Activated CD4-positive, alpha-beta memory T cell treated with anti-CD3 and anti-CD28 coated beads for 36 hours (primary cell): ENCODE results near the gene HOXA7. TPM values are rescaled to one million over a fixed set of nuclear protein-coding genes. Genes with fewer than 3 reads are reported as not detected.

Experiments used
- CTCF ChIA-PET: fragments of 350-600 bp; sonication (Branson Sonifier 250); formaldehyde crosslinking; loops from one replicate; lab custom pipeline; 2021; ENCODE audit warnings: antibody characterized with exemption, inconsistent platforms; lab: Charles Lee
- POLR2A ChIA-PET: fragments of 350-600 bp; sonication (Branson Sonifier 250); formaldehyde crosslinking; loops from one replicate; lab custom pipeline; 2021; ENCODE audit warnings: antibody characterized with exemption; lab: Charles Lee
- DNase-seq: peaks from one replicate; pipeline ENCODE4 v3.0.0-alpha.2; 2020
- H3K27ac Mint-ChIP-seq: one replicate; pipeline ENCODE4 v1.8.0; 2021; ENCODE audit warnings: mixed read lengths
- H3K27me3 Mint-ChIP-seq: one replicate; pipeline ENCODE4 v1.8.0; 2021; ENCODE audit warnings: mixed read lengths
- H3K36me3 Mint-ChIP-seq: one replicate; pipeline ENCODE4 v1.8.0; 2021; ENCODE audit warnings: mixed read lengths
- H3K4me1 Mint-ChIP-seq: one replicate; pipeline ENCODE4 v1.8.0; 2021; ENCODE audit warnings: low read depth, mixed read lengths
- H3K4me3 Mint-ChIP-seq: one replicate; pipeline ENCODE4 v1.8.0; 2021; ENCODE audit warnings: mild to moderate bottlenecking, mixed read lengths
- H3K9me3 Mint-ChIP-seq: one replicate; pipeline ENCODE4 v1.8.0; 2021; ENCODE audit warnings: mixed read lengths
- intact Hi-C: fragments of 100-400 bp; cut with micrococcal nuclease; formaldehyde crosslinking; loops from one replicate; pipeline ENCODE4 v1.15.1; 2023
- total RNA-seq, 2 experiments: library from RNA; stranded (reverse); gene quantifications; one replicate each; pipeline ENCODE4 v1.2.3, GENCODE V29; 2021

HOXA7 gene
- total RNA-seq, 2 experiments from 2014 or later, result not detected

DNA sequence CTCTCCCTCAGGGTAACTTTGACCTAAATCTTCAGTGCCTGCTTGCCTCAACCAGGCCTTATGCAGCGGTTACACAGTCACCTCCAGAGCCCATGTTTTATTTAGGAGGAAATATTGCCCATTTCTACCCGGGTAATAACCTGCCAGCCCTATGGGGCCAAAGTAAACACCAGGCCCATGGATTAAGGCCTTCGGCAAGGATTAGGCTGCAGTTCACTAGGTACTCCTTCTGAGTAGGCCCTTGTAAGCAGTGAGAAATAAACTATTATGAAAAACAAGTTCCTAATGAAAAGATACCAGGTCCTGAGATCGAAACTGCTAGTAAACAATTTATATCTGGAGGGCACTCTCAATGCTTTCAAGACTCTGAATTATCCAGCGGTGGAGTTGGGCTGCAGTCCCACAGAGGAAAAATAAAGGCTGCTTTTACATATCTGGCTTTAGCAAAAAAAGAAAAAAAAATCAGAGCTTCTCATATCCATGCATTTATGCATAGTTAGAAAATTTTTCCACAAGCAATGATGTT, 21.4 kb upstream of the HOXA7 start:
- ChIA-PET CTCF (interaction anchor here (3.4 kb wide), 1 partner anchor 17 kb away, joined by 19 read pairs; no protein-coding TSS in a partner anchor), POLR2A (no interaction called here)
- Mint-ChIP-seq H3K36me3 (no peaks in the 10 kb centered on the region), H3K27ac (no peak overlapping the region), H3K9me3 (no peaks in the 10 kb centered on the region), H3K4me3 (no peak overlapping the region), H3K4me1 (peaks cover 10% of the 10 kb centered on the region), H3K27me3 (peaks cover 66% of the 10 kb centered on the region)
- peak; percentile 1 for DNase-seq
- intact Hi-C loops, result loop anchor here (5.0 kb wide), 1 partner anchor 1321 kb away; no protein-coding TSS in a partner anchor

DNA sequence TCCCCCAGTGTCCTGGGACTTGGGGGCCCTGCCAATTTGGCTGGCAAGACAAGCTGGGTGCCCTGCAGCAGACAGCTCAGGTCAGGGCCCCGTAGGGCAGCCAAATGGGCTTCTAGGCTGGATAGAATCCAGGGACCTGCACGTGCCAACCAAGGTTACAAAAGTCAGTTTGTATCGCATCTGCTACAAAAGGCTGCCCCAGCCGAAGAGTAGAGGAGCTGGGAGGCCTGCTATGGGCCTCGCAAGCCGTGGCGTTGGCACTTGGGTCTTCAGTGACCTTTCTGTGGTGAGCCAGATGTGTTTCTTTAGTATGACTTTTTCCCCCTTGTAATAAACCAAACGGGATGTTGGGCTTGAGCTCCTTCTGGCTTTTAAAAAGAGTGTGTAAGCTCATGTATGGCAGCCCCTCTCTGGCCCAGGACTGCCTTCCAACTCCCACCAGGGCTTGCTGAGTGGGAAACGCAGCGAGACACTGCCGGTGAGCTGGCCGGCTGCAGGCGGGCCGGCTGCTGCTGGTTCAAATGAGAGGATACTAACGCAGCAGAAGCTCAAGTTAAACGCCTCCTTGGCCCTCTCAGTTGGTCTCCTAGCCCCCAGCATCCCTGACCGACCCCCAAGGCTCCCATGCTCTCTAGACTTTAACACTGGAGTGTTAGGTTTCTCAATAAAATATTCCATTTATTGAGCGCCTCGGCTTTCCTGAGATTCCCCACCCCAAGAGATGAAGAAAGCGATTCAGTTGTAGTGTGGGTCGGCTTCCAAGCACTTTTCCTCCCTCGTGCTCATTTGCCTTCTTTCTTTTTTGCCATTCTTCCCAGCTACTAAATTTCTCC, 20.7 kb upstream of the HOXA7 start:
- CTCF ChIA-PET, result interaction anchor here (1.2 to 3.4 kb wide), 3 partner anchors 16 to 26 kb away, joined by 3 to 19 read pairs (median 5); no protein-coding TSS in a partner anchor
- H3K4me3 Mint-ChIP-seq, result no peak overlapping the region
- intact Hi-C loops, result loop anchor here (5.0 kb wide), 1 partner anchor 1320 kb away; no protein-coding TSS in a partner anchor
- H3K36me3 Mint-ChIP-seq, result no peaks in the 10 kb centered on the region
- H3K9me3 Mint-ChIP-seq, result no peaks in the 10 kb centered on the region
- H3K27me3 Mint-ChIP-seq, result peaks cover 66% of the 10 kb centered on the region
- POLR2A ChIA-PET, result no interaction called here
- DNase-seq, result peak; percentile 5
- H3K4me1 Mint-ChIP-seq, result peaks cover 13% of the 10 kb centered on the region
- H3K27ac Mint-ChIP-seq, result no peak overlapping the region

DNA sequence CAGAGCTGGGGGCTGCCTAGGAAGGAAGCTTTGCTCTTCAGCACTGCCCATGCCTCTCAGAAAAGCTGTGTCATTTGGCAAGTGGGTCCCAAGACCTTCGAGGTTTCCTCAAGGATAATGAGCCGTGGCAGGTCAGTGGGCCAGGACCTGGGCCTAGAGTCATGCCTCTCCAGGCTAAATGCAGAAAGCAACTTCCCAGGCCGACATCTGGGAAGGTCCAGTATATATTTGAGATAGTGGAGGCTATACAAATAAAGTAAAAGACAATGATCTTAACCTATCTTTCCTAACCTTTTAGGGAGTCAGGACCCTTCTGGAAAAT, 20.0 kb upstream of the HOXA7 start:
- H3K27ac Mint-ChIP-seq, result no peak overlapping the region
- no peaks in the 10 kb centered on the region for H3K9me3 Mint-ChIP-seq
- ChIA-PET POLR2A (no interaction called here), CTCF (interaction anchor here (1.2 to 1.3 kb wide), 2 partner anchors 16 to 25 kb away, joined by 3 to 5 read pairs; no protein-coding TSS in a partner anchor)
- DNase-seq, result no peak
- intact Hi-C loops, result loop anchor here (5.0 kb wide), 1 partner anchor 1319 kb away; no protein-coding TSS in a partner anchor
- H3K27me3 Mint-ChIP-seq, result peaks cover 70% of the 10 kb centered on the region
- H3K4me1 Mint-ChIP-seq, result peaks cover 18% of the 10 kb centered on the region
- H3K36me3 Mint-ChIP-seq, result peaks cover 1% of the 10 kb centered on the region
- no peak overlapping the region for H3K4me3 Mint-ChIP-seq

DNA sequence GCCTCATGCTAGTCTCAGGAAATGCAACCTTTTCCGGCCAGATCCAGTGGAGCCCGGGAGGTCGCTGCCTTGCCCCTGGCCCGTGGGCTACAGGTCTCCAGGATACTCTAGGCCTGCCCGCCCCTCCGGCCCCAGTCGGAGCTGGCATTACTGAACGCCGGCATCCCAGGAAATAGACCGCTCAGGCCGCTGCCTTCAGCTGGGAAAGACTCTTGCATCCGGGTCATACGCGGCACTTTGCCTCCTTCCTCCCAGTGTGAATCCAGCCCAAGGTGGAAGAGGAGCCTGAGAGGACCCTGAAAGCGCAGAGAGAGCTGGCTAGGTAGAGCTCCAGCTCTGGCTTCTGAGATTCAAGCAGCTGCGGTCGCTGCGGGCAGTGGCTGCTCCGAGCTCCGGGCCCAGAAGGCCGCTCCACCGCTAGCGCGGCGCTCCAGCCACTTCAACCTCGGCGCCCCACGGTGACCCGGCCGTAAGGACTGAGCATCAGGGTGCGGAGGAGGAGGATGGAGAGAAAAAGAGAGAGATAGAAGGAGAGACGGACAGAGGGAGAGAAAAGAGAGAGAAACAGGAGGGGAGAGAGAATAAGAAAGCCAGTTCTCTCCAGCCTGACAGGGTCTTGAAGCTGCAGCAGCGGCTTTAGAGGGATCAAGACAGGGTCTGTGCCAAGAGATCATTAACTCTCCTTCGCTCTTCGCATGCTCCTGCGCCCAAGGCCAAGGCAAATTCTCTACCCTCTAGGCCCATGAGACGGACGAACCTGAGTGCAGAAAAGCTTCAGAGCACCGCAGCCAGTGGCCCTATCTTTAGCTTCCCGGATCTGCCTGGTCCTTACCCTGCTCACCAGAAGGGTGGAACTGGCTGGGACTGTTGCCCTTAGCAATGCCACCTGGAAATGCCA, 19.4 kb upstream of the HOXA7 start:
- Mint-ChIP-seq H3K4me1 (peaks cover 20% of the 10 kb centered on the region), H3K27me3 (peaks cover 72% of the 10 kb centered on the region), H3K4me3 (no peak overlapping the region), H3K36me3 (peaks cover 1% of the 10 kb centered on the region), H3K9me3 (no peaks in the 10 kb centered on the region), H3K27ac (no peak overlapping the region)
- intact Hi-C loops, result loop anchor here (5.0 kb wide), 1 partner anchor 1319 kb away; no protein-coding TSS in a partner anchor
- DNase-seq, result peak; percentile 4
- POLR2A ChIA-PET, result no interaction called here
- CTCF ChIA-PET, result interaction anchor here (1.1 to 1.3 kb wide), 3 partner anchors 15 to 489 kb away, joined by 3 to 5 read pairs (median 3); no protein-coding TSS in a partner anchor

DNA sequence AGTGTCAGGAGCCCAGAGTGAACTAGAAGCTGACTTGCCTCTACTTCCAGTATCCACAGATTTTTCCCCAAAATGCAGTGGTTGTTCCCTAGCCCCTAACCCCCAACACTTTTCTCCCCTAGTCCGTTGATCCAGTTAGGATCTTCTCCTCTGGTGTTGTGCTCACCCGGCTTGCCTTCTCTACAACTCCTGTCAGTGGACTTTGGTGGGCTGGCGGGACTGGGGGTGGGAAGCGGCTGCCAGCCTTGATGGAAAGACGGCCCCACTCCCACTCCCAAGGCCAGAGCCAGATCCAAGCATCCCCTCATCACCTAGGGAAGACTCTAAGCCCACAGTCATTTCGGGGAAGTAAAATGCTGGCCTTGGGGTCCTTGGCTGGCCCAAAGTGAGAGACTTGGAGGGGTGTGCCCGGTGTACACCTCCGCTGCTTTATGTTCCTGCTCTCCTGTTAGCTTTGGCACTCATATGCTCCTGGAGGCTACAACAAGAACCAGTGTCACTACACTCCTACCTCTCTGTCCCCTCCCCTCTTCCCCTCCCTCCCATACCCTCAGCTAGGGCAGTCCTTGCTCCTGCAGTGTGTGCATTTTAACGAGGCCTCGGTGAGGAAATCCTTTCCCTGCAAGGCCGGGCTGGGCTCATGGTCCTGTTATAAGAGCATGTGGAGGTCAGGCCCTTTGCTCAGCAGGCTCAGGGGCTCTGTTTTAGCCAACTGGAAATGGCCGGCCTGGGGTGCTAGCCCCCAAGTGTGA, 18.6 kb upstream of the HOXA7 start:
- intact Hi-C loops, result loop anchor here (5.0 kb wide), 1 partner anchor 1318 kb away; no protein-coding TSS in a partner anchor
- H3K27ac Mint-ChIP-seq, result no peak overlapping the region
- ChIA-PET CTCF (interaction anchor here (0.9 to 1.1 kb wide), 2 partner anchors 488 to 810 kb away, joined by 3 read pairs; no protein-coding TSS in a partner anchor), POLR2A (no interaction called here)
- H3K4me1 Mint-ChIP-seq, result peaks cover 20% of the 10 kb centered on the region
- peak; percentile 4 for DNase-seq
- H3K27me3 Mint-ChIP-seq, result peaks cover 75% of the 10 kb centered on the region
- no peaks in the 10 kb centered on the region for H3K9me3 Mint-ChIP-seq
- peaks cover 1% of the 10 kb centered on the region for H3K36me3 Mint-ChIP-seq
- no peak overlapping the region for H3K4me3 Mint-ChIP-seq

DNA sequence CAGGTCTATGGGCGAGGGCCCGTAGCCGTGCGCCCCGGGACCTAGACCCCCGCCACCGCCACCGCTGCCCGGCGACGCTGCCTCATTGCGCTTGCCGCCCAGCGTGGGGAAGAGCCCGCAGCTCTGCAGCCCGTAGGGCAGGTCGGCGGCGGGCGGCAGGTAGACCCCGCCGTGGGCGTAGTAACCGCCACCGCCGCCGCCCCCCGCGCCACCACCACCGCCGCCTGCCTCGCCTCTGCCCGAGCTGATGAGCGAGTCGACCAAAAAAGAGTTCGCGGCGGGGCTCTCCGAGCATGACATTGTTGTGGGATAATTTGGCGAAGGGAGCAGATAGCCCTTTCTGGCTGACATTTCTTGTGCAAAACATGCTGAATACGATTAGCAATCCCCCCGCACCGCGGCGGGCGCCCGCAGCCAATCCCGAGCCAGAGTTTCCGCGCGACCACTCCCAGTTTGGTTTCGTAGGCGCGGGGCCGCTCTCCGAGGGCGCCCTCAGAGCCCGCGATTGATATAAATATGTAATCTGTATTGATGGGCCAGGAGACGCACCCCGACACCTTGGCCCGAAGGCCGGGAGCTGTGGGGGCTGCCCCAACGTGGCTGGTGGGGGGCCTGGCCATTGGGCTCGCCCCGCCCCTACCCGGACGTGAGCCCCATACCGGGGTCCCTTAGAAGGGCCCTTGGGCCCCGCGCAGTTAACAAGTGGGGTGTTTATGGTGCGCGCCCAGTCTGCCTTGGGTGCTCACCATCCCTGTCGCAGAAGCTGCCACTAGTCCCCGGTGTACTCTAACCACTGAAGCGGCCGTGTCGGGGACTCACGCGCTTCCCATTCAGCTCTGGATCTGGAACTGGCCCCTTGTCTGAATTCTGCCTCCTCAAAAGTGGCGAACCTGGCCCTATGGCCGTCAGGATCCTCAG, 17.7 kb upstream of the HOXA7 start, which contains the start of gene HOXA10:
TSS of gene HOXA10 (minus strand) at position 365 of the 918 bp plus-strand sequence. CDS start at position 351, 14 bp downstream.
- Mint-ChIP-seq H3K27ac (no peak within 1 kb of the TSS), H3K4me3 (no peak within 1 kb of the TSS), H3K27me3 (peaks cover 70% of the 10 kb centered on the region), H3K4me1 (peaks cover 15% of the 10 kb centered on the region), H3K36me3 (peaks cover 1% of the 10 kb centered on the region), H3K9me3 (no peaks in the 10 kb centered on the region)
- ChIA-PET POLR2A (no interaction called here), CTCF (interaction anchor here (0.9 to 1.5 kb wide), 4 partner anchors 13 to 809 kb away, joined by 3 to 4 read pairs (median 3); partner anchors contain the start of gene HOXA7)
- DNase-seq, result no peak
- intact Hi-C loops, result loop anchor here (1.0 to 2.0 kb wide), 2 partner anchors 11 to 19 kb away; partner anchors contain the start of gene HOXA11

DNA sequence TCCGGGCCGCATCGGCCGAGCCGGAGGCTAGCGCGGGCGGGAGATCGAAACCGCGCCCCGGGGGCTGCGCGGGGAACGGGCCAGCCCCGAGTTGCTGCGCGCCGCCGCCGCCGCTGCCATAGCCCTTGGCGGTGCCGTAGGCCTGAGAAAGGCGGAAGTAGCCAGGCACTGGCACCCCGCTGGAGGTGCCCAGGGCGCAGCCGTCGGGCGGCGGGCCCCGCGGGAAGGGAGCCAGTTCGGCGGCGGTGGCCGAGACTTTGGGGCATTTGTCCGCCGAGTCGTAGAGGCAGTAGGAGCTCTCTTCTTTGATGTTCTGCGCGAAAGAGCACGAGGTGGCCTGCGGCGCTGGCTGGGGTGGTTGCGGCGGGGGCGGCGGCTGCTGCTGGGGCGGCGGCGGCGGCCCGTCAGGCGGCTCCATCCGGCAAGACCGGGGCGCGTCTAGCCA, 17.1 kb upstream of the HOXA7 start:
- Mint-ChIP-seq H3K9me3 (no peaks in the 10 kb centered on the region), H3K27ac (no peak overlapping the region), H3K4me1 (peaks cover 19% of the 10 kb centered on the region), H3K36me3 (peaks cover 3% of the 10 kb centered on the region), H3K27me3 (peaks cover 71% of the 10 kb centered on the region), H3K4me3 (no peak overlapping the region)
- intact Hi-C loops, result loop anchor here (1.0 to 2.0 kb wide), 2 partner anchors 12 to 19 kb away; partner anchors contain the start of gene HOXA11
- ChIA-PET POLR2A (no interaction called here), CTCF (interaction anchor here (1.0 to 1.5 kb wide), 5 partner anchors 13 to 487 kb away, joined by 3 to 5 read pairs (median 4); partner anchors contain the start of gene HOXA7)
- DNase-seq, result peak; percentile 34

DNA sequence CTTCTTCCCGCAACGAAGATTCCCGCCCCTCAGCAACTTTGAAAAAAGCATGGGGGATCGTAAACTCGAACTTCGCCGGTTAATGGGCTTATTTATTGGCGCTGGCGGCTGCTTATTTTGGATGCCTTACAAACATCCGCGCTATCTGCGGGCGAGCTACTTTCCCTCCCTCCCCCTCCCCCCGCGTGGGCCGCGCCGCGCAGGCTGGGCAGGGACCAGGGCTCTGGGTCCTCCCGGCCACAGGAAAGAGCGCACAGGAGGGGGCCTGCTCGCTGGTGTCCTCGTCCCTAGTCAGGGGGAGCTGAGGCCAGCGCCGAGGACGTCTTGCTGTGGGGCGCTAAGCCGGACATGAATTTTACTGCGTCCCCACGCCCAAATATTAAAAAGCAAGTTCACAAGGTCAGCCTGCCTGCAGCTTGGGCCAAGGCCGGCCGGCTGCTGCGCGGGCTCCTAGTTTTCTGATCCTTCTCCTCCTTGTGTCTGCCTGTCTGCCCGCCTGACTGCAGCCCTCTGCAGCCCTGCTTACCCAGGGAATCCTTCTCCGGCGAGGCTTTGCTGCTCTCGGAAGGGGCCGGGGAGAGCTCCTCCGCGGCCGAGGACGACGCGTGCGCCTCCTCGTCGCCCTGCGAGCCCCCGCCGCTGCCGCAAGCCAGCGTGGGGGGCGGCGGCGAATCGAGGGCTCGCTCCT, 16.5 kb upstream of the HOXA7 start:
- POLR2A ChIA-PET, result no interaction called here
- CTCF ChIA-PET, result interaction anchor here (1.0 to 1.5 kb wide), 6 partner anchors 12 to 486 kb away, joined by 3 to 6 read pairs (median 4); partner anchors contain the start of gene HOXA7
- H3K27me3 Mint-ChIP-seq, result peaks cover 72% of the 10 kb centered on the region
- H3K4me3 Mint-ChIP-seq, result no peak overlapping the region
- H3K36me3 Mint-ChIP-seq, result peaks cover 3% of the 10 kb centered on the region
- H3K4me1 Mint-ChIP-seq, result peaks cover 23% of the 10 kb centered on the region
- no peaks in the 10 kb centered on the region for H3K9me3 Mint-ChIP-seq
- peak; percentile 23 for DNase-seq
- intact Hi-C loops, result loop anchor here (1.0 to 2.0 kb wide), 2 partner anchors 12 to 18 kb away; partner anchors contain the start of gene HOXA11
- no peak overlapping the region for H3K27ac Mint-ChIP-seq

DNA sequence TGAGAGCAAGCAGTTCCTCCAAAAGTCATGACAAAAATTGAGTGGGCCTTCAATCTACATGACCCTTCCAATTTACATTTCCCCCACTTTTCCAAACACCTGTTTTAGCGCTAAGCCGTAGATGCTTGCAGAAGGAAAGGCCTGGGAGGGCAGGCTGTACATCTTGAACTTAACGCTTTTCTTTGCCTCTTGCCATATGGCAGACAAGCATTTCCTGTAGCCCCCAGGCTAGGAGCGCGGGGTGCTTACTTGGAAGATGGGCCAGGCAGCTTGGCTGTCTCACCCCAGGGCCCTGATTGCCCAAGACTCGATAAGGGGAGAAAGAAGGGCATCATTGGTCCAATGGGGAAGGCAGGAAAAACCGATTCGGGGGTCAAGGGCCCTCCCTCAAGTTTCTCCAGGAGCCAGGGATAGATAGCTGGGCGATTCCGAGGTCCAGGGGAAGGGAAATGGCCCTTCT, 15.9 kb upstream of the HOXA7 start:
- CTCF ChIA-PET, result interaction anchor here (1.0 to 1.5 kb wide), 6 partner anchors 11 to 485 kb away, joined by 3 to 6 read pairs (median 4); no protein-coding TSS in a partner anchor
- intact Hi-C loops, result loop anchor here (2.0 kb wide), 1 partner anchor 18 kb away; no protein-coding TSS in a partner anchor
- peaks cover 72% of the 10 kb centered on the region for H3K27me3 Mint-ChIP-seq
- no peaks in the 10 kb centered on the region for H3K9me3 Mint-ChIP-seq
- peaks cover 3% of the 10 kb centered on the region for H3K36me3 Mint-ChIP-seq
- peak overlapping the region; percentile 57 for H3K4me3 Mint-ChIP-seq
- H3K27ac Mint-ChIP-seq, result no peak overlapping the region
- DNase-seq, result peak; percentile 9
- POLR2A ChIA-PET, result no interaction called here
- H3K4me1 Mint-ChIP-seq, result peaks cover 26% of the 10 kb centered on the region
